Kidney glomerular epithelial cell (primary cell): ENCODE measurements around the gene PNPLA6.
"Not testable (repeated sequence)": the region's sequence is repeated elsewhere in the genome, so short reads cannot be mapped to it uniquely, and the experiment has no call there.

ENCODE experiments used
- DNase-seq: peaks from one replicate; lab custom pipeline; 2025; lab: John Stamatoyannopoulos, UW

PNPLA6 gene

DNA sequence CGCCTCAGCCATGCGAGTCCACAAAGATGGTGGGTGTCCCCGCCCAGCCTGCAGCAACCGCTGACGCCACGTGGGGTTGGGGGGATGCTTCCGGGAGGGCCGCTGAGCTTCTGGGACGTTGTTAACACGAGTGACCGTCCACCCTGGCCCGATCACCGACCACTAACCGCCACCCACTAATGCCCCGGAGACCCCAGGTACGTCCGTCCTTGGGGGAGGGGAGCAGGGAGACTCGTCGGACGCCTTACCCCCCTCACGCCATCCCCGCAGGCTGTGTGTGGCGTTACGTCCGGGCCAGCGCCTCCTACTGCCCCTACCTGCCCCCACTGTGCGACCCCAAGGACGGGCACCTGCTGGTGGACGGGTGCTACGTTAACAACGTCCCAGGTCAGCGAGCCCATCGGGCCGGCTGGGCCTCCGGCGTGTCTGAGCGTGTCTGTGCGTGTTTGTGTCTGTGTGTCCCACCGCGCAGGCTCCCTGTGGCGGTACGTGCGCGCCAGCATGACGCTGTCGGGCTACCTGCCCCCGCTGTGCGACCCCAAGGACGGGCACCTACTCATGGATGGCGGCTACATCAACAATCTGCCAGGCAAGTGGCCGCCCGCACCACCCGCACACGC lies 21.3 kb downstream of the PNPLA6 start:
- DNase-seq: no peak

DNA sequence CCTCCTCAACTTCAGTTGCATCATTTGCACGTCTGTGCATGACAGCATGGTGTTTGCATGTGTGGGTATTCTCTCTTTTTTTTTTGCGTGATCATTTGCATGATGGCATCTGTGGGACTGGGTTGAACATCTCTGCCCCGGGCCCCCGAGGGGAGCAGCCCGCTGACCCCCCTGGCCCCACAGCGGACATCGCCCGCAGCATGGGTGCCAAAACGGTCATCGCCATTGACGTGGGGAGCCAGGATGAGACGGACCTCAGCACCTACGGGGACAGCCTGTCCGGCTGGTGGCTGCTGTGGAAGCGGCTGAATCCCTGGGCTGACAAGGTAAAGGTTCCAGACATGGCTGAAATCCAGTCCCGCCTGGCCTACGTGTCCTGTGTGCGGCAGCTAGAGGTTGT lies 23.1 kb downstream of the PNPLA6 start:
- no peak for DNase-seq

DNA sequence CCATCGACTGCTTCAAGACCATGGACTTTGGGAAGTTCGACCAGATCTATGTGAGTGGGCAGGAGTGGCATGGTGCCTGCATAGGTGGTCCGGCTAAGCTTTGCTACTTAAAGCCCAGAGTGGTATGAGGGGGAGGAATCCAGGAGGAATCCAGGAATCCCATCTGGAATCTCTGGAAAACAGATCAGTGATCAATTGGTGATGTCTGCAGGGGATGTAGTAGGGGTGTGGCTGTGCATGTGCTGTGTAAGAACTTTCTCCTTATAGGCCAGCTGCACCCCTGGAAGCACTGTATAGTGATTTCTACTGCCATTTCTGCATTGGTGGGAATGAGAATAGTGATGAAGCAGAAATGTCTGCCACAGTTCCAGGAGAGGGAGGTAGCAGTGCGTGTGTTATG lies 23.6 kb downstream of the PNPLA6 start:
- no peak for DNase-seq

DNA sequence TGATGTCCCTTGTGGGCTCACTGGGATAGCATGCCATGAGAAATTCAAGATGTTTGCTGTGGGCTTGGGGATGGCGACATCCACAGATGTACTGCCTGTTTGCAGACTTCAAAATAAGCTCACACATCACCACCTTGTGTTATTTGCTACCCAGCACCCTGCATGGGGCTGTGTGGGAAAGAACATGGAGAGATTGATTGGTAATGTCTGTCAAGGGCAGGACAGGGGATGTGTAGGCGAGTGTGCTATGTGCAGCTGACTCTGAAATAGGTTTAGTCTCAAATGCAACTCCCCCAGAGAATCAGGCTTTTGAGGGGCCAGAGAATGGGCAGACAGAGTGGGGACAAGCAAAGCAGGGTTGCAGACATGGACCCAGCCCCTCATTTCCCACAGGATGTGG lies 24.7 kb downstream of the PNPLA6 start:
- DNase-seq: no peak

DNA sequence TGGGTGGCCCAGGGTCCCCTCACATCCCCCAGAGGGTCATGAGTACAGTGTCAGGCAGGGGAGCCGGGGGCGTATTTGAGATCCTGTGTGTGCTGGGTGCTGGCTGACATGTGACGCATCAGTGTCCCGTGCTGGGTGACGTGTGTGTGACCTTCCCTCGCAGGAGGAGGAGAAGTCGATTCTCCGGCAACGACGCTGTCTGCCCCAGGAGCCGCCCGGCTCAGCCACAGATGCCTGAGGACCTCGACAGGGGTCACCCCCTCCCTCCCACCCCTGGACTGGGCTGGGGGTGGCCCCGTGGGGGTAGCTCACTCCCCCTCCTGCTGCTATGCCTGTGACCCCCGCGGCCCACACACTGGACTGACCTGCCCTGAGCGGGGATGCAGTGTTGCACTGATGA lies 25.8 kb downstream of the PNPLA6 start:
- DNase-seq: no peak

DNA sequence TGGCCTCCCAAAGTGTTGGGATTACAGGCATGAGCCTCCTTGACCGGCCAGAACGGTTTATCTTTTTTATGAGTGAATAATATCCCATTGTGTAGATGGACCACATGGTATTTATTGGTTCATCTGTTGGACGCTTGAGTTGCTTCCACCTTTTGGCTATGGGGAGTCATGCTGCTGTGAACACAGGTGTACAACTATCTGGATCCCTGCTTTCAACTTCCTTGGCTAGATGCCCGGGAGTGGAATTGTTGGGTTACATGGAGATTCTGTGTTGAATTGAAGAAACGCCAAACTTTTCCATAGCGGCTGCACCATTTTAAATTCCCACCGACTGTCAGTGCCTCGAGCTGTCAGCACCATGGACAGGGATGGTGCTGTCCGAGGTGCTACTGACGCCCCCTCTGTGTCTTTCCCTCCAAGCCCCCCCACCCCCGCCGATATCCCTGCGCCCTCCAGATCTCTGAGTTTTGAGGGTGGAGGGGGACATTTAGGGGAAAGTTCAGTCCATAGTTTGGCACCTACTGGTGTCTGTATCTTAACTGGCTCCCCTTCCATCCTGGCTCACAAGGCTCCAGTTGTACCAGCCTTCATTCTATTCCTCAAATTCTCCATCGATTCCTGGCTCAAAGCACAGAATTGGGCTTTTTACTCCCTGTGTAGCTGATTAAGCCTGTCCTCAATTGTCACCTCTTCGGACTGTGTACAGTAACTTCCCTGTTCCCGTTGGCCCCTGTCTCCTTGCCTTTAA lies 27.3 kb downstream of the PNPLA6 start:
- no peak for DNase-seq

DNA sequence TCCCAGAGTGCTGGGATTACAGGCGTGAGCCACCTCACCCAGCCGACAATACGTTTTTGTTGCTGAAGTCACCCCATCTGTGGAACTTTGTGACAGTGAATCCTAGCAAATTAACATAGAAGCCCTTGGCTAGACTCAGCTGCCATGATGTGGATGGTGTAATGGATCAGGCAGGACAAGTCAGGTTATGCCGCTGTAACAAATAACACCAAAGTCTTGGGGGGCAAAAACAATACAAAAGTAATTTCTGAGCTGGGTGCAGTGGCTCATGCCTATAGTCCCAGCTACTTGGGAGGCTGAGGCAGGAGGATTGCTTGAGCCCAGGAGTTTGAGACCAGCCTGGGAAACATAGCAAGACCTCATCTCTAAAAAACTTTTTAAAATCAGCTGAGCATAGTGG lies 29.3 kb downstream of the PNPLA6 start:
- no peak for DNase-seq

DNA sequence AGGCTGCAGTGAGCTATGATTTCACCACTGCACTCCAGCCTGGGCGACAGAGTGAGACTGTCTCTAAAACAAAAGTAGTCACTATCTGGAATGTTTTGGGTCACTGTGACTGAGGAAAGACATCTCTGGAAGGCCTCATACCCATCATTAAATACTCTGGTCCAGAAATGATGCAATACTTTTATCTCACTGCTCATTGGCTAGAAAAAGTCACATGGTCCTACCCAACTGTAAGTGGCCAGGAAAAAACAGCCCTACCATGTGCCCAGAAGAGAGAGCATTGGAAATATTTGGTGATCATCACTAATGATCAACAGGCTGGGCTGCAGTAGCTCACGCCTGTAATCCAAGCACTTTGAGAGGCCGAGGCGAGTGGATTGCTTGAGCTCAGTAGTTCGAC lies 29.8 kb downstream of the PNPLA6 start:
- no peak for DNase-seq

DNA sequence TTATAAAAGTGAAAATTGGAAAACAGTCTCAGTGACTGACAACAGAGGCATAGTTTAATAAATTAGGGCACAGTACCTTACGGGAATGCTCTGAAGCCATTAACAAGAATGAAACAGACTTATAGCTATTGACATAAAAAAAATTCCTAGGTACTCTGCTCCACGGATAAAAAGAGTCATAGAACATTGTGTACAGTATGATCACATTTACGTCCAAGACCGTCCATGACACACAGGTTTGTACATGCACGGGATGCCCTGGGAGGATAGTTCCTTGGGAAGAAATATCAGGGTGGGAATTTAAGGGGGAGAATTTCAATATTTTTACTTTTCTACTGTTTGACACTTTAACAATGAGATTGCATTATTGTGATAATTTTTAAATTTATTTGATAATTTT lies 35.2 kb downstream of the PNPLA6 start:
- no peak for DNase-seq

DNA sequence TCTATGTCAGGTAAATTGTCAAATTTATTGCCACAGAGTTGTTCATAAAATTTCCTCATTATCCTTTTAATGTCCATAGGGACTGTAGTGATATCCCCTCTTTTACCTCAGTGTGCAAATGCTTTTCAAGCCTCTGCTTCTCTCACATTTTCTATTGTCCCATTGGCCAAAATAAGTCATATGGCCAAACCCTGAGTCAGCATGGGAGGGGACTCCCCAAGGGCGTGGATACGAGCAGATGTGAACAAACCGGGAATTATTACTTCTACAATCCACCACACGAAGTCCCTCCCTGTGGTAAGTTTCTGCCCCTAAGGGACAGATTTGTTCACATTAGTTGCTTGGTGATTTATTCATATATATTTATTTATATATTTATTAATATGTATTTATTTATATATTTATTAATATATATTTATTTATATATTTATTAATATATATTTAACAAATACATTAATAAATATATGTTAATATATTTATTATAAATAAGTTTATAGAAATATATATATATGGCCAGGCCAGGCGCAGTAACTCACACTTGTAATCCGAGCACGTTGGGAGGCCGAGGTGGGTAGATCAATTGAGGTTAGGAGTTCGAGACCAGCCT lies 40.0 kb downstream of the PNPLA6 start:
- DNase-seq: no peak

DNA sequence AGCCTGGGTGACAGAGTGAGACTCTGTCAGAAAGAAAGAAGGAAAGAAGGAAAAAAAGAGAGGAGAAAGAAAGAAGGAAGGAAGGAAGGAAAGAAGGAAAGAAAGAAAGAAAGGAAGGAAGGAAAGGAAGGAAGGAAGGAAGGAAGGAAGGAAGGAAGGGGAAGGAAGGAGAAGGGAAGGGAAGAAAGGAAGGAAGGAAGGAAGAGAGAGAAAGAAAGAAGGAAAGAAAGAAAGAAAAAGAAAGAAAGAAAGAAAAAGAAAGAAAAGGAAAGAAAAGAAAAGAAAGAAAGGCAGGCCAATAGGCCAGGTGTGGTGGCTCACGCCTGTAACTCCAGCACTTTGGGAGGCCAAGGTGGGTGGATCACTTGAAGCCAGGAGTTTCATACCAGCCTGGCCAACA lies 41.9 kb downstream of the PNPLA6 start:
- DNase-seq: not testable (repeated sequence)

DNA sequence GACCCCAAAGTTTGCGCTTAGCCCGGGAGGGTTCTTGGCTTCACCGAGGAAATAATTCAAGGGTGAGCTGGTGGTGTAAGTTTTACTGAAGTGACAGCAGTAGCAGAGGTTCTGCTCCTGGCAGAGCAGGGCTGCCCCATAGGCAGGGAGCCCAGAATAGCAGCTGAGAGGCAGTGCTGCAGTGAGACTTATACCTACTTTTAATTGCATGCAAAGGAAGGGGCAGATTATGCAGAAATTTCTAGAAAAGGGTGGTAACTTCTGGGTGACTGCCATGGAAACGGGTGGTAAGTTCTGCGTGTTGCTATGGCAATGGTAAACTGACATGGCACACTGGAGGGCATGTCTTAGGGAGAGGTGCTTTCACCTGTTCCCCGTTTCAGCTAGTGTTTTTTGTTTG lies 42.6 kb downstream of the PNPLA6 start:
- no peak for DNase-seq

DNA sequence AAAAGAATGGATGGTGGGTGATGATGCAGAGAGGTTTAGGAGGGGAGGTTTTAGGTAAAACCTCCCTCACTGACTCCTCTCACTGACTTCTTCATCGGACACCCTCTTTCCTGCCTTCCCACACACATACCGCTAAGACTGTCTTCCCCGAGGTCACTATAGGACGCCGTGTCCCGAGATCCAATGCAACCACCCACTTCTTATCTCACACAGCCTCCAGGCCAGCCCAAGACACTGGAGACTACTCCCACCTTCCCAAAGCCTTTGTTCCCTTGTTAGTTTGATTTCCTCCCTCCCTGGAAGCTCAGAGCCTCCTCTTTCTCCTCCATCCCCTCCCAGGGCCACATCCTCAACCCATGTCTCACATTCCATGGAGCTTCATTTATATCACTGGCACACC lies 43.7 kb downstream of the PNPLA6 start:
- no peak for DNase-seq

DNA sequence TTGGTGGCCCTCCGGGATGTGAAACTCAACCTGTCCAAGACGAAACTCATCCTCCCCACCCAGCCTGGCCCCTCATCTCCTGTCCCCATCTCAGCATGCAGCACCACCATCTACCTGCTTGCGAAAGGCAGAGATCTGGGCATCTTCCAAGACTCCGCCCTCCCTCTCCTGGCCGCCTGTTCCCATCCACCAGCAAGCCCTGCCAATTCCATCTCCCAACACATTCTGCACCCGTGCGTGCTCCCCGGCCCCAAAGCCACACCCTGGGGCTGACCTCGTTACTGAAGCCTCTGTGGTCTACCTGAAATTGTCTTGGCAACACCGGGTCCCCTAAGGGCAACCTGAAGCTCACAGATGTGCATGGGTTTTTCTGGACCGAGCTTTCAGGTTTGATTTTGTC lies 46.9 kb downstream of the PNPLA6 start:
- DNase-seq: no peak

DNA sequence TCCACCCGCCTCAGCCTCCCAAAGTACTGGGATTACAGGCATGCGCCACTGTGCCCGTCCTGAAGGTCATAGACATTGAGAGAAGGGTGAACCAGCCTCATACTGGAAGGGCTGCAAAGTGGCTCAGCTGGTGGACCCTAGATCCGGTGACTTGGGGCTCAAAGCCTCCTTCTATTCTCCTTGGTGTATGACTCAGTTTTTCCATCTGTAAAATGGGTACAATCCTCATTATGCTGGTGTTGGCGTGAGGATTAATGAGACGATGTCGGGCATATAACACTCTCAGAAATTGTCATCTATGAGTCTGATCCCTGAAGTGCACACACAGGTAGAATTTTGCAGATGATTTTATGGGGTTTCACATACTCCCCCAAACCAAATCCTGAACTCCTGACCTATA lies 54.3 kb downstream of the PNPLA6 start:
- DNase-seq: no peak

DNA sequence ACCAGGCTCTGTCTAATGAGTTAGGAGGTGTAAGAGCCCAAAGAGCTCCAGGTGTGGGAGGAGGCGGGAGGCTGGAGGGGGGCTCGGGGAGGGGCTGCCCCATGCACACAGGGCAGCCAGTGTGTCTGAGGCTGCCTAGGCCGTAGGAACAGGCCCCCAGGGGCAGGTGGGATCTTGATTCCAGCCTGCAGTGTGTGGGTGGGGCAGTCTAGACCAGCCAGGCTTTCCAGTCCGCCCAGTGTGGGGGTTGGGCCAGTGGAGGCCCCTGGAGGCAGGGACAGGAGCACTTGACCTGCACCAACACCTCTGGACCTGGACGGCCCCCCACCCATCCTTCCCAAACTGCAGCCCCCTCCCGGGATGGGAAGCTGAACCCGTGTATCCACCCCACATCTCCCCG lies 54.7 kb downstream of the PNPLA6 start:
- no peak for DNase-seq

DNA sequence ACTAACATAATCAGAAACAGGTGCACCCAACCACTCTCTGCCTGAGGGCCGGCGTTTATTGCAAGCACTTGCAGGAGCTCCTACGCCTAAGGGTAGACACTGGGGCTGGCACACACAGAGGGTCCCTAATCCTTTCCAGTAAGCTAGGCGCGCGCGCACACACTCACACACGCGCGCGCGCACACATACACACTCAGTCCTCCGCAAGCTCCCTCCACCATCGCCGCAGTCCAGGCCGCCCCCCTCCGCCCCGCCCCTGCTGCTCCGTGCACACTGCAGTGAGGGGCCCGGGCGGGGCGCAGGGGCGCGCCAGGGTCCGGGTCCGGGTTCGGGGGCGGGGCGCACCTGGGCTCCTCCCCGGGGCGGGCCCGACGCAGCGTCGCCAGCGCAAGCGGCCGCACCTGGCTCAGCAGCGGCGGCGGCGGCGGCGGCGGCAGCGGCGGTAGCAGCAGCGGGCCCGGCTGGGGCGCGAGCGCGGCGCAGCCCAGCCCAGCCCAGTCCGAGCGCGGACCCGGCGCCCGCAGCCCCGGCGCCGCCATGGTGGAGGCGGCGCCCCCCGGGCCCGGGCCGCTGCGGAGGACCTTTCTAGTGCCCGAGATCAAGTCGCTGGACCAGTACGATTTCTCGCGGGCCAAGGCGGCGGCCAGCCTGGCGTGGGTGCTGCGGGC lies 60.1 kb downstream of the PNPLA6 start, which contains the start of gene CAMSAP3:
Gene CAMSAP3, plus strand, starts transcription at position 398 of the 668 bp plus-strand sequence. Its CDS starts 140 bp downstream, at position 538.
- no peak for DNase-seq

DNA sequence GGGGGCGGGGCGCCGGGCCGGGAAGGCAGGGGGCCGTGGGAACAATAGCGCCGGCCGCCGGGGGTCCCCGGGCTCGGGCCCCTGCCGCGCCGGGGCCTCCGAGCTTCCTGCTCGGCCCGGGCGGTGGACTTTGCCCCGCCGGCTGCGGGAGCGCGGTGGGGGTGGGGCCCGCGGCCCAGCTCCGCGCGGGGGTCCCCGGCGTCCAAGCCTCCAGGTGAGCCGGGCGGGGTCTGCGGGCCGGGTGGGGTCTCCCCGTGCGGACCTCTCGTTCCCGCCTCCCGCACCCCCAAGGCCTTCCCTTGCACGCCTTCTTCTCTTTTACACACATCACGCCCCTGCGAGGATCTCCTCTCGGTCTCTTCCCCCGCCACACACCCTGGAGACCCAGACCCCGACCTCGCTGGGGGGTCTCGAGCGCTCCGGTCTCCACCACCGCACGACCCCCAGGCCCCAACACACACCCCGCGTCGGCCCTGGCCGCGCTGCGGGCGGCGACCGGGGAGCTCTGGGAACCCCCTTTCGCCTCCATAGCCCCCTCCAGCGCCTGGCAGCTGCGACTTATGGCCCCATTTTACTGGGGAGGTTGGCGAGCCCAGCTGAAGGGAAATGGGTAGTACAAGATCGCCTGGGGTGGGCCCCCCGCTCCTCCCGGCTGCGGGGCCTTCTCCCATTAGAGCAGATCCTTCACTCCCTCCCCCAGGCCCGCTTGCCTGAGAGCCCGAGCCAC lies 60.9 kb downstream of the PNPLA6 start:
- no peak for DNase-seq

DNA sequence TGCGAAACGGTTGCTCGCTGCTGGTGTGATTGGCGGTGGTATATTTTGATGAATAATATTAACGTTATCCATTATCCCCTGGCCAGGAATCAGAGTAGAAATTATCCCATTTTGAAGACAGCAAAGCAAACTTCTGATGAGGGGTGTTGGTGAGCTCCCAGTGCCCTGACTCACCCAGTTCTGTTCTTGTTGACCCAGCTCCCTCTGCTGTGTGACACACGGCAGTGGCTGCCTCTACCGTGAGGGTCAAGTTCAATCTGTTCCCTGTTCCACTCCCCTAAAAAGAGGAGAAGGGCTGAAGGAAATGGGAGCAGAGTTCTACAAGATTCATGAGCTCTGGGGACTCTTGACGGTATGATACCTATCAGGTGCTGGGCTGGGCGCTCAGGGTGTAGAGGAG lies 62.2 kb downstream of the PNPLA6 start:
- DNase-seq: no peak

DNA sequence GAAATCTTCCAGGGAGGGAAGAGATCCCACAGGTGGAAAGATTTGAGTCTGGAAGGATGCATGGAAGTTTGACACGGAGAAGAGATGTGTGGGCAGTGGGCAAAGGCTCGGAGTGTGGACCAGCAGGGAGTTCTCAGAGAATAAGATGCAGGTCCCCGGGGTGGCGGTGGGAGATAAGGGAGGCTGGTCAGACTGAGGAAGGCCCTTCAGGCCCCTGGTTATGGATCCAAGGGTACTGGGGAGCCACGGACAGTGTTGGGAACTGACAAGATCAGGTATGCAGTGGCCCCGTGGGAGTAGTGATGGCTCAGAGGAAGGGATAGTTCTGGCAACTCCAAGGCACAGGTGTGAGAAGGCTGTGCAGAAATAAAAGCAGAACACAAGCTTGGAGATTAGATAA lies 62.7 kb downstream of the PNPLA6 start:
- no peak for DNase-seq

DNA sequence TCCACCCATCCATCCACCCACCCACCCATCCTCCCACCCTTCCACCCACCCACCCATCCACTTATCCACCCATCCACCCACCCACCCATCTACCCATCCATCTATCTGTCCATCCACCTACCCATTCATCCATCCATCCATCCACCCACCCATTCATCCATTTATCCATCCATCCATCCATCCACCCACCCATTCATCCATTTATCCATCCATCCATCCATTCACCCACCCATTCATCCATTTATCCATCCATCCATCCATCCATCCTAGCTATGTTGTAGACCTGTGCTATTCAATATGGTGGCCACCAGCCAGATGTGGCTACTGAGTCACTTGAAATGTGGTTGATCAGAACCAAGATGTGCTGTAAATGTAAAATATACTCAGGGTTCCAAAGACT lies 65.2 kb downstream of the PNPLA6 start:
- no peak for DNase-seq

DNA sequence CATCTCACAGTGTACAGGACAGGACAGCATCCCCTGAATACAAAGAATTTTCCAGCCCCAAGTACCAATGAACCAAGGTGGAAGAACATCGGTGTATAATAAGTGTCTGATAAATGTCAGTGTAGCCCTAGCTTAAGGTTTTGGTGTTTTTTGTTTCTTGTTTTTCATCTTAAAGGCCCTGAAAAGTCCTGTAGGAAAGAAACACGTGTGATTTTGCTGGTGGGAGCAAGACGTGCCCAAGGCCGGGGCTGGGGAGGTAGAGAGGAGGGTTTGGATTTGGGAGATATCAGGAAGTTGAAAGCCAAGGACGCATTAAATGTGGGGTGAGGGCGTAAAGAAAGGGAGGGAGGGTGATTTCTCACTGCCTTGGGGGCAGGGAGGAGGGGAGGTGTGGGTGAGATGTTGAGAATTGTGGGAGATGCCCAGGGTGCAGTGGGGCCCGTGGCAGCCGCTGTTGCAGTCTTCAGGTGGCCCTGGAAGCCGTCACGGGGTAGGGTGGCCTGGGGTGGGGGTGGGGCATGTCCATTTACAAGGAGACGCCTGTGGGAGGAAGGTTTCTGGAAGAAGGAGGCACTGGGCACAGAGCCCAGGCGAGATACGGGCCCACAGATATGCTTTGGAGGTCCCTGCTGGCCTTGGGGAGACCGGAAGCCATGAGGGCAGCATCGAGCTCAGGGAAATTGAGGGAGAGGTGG lies 66.9 kb downstream of the PNPLA6 start:
- no peak for DNase-seq
